Body of pancreas (tissue), 4 donors: Measurements from ENCODE around the gene SUB1.

Experiments used
- POLR2A ChIP-seq, 3 donors: fragments of 450-650 bp; IDR thresholded peaks; one replicate each; pipeline ENCODE4 v1.6.1; 2016; ENCODE audit warnings: antibody characterized with exemption in 3 of 3, mild to moderate bottlenecking in 2 of 3
- TF ChIP-seq, protein P1 (sequence below), 7 experiments: fragments of 450-650 bp in 4 of 7; fragments of 200-600 bp in 3 of 7; sonication (generic) in 3 of 7; IDR thresholded peaks; one replicate each; pipeline ENCODE4 v1.5.1; 2016 to 2019; ENCODE audit warnings: antibody characterized with exemption in 7 of 7

DNA sequence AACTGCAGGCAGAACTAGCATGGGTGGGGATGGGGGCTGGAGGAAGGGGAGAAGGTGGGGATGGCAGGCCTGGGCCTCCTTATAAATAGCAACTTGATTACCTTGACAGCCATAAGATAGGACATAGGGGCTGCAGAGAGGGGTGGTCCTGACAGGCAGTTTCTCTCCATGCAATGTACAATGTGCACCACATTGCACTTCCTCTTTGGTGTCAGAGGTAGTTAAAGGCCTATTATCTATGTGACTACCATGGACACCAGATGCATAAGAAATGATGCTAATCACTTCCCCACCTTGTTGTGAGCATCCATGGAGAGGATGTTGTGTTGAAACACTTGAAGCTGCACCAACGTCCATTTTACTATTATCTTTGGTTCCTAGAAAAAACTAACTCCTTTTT, 20.2 kb upstream of the SUB1 start:
- TF ChIP-seq, protein P1, sequence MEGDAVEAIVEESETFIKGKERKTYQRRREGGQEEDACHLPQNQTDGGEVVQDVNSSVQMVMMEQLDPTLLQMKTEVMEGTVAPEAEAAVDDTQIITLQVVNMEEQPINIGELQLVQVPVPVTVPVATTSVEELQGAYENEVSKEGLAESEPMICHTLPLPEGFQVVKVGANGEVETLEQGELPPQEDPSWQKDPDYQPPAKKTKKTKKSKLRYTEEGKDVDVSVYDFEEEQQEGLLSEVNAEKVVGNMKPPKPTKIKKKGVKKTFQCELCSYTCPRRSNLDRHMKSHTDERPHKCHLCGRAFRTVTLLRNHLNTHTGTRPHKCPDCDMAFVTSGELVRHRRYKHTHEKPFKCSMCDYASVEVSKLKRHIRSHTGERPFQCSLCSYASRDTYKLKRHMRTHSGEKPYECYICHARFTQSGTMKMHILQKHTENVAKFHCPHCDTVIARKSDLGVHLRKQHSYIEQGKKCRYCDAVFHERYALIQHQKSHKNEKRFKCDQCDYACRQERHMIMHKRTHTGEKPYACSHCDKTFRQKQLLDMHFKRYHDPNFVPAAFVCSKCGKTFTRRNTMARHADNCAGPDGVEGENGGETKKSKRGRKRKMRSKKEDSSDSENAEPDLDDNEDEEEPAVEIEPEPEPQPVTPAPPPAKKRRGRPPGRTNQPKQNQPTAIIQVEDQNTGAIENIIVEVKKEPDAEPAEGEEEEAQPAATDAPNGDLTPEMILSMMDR (IDR thresholded peaks at IDR 0.05), result no peak
- TF ChIP-seq POLR2A (IDR thresholded peaks at IDR 0.05), result no peak
